Activated B cell treated with CpG ODN at 0.5 μM for 24 hours (primary cell): Measurements from ENCODE around the gene ARPC5L. TPM values are rescaled to one million over a fixed set of nuclear protein-coding genes. Genes with fewer than 3 reads are reported as not detected.

Experiments
- ATAC-seq: fragments of 200-7000 bp; cut with Tn5 transposase; one replicate; pipeline ENCODE4 v1.10.0; 2021; ENCODE audit warnings: low read depth, mild to moderate bottlenecking, moderate library complexity
- CTCF ChIA-PET: fragments of 350-600 bp; sonication (Branson Sonifier 250); formaldehyde crosslinking; loops from one replicate; lab custom pipeline; 2021; ENCODE audit warnings: antibody characterized with exemption; lab: Charles Lee
- POLR2A ChIA-PET: fragments of 350-600 bp; sonication (Branson Sonifier 250); formaldehyde crosslinking; loops from one replicate; lab custom pipeline; 2021; ENCODE audit warnings: antibody characterized with exemption; lab: Charles Lee
- DNase-seq: peaks from one replicate; pipeline ENCODE4 v3.0.0; 2022
- H3K27ac Mint-ChIP-seq: one replicate; pipeline ENCODE4 v1.8.0; 2020; ENCODE audit warnings: mixed read lengths
- H3K27me3 Mint-ChIP-seq: one replicate; pipeline ENCODE4 v1.8.0; 2021; ENCODE audit warnings: mixed read lengths
- H3K36me3 Mint-ChIP-seq: one replicate; pipeline ENCODE4 v1.8.0; 2021; ENCODE audit warnings: low read depth, mixed read lengths
- H3K4me1 Mint-ChIP-seq: one replicate; pipeline ENCODE4 v1.8.0; 2021; ENCODE audit warnings: mixed read lengths
- H3K4me3 Mint-ChIP-seq: one replicate; pipeline ENCODE4 v1.8.0; 2020; ENCODE audit warnings: mild to moderate bottlenecking, mixed read lengths
- H3K9me3 Mint-ChIP-seq: one replicate; pipeline ENCODE4 v1.8.0; 2020; ENCODE audit warnings: mixed read lengths
- CTCF ChIP-seq: fragments of 200-600 bp; IDR thresholded peaks from one replicate; pipeline ENCODE4 v1.8.0; 2022; ENCODE audit warnings: antibody characterized with exemption, mild to moderate bottlenecking
- intact Hi-C: fragments of 100-400 bp; cut with micrococcal nuclease; formaldehyde crosslinking; loops from one replicate; pipeline ENCODE4 v1.15.1; 2024
- total RNA-seq: library from RNA; stranded (reverse); gene quantifications from 2 replicates; pipeline ENCODE4 v1.2.3, GENCODE V29; 2022

The ARPC5L gene
- total RNA-seq, 1 donor from 2014 or later: 93.1 TPM

- DNase-seq: no peak
- POLR2A ChIA-PET: no interaction called here
- CTCF ChIA-PET: no interaction called here
These were observed 33.2 kb upstream of the ARPC5L start for GRCh38 chr9:124828489-124829333.

GRCh38 chr9:124829334-124829669, 32.6 kb upstream of the ARPC5L start:
- TF ChIP-seq CTCF: no peak
- no peaks in the 10 kb centered on the region for H3K36me3 Mint-ChIP-seq
- ChIA-PET POLR2A (interaction anchor here (0.8 kb wide), 1 partner anchor 16 kb away, joined by 3 read pairs; no protein-coding TSS in a partner anchor), CTCF (no interaction called here)
- H3K27me3 Mint-ChIP-seq: no peaks in the 10 kb centered on the region
- H3K4me3 Mint-ChIP-seq: no peak overlapping the region
- H3K27ac Mint-ChIP-seq: no peak overlapping the region
- intact Hi-C loops: no loop called here
- no peak for ATAC-seq
- no peaks in the 10 kb centered on the region for H3K4me1 Mint-ChIP-seq
- DNase-seq: no peak
- peaks cover 3% of the 10 kb centered on the region for H3K9me3 Mint-ChIP-seq

More at GRCh38 chr9:124828489-124829333, 33.2 kb upstream of the ARPC5L start:
- Mint-ChIP-seq H3K27ac (no peak overlapping the region), H3K36me3 (no peaks in the 10 kb centered on the region), H3K4me1 (no peaks in the 10 kb centered on the region), H3K4me3 (no peak overlapping the region), H3K9me3 (peaks cover 3% of the 10 kb centered on the region), H3K27me3 (no peaks in the 10 kb centered on the region)
- ATAC-seq: no peak
- intact Hi-C loops: no loop called here
- no peak for TF ChIP-seq CTCF

GRCh38 chr9:124830593-124830992, 31.3 kb upstream of the ARPC5L start:
- CTCF ChIA-PET: no interaction called here

GRCh38 chr9:124831642-124832364, 30.1 kb upstream of the ARPC5L start:
- DNase-seq: no peak
- ChIA-PET POLR2A (no interaction called here), CTCF (interaction anchor here (1.7 kb wide), 1 partner anchor 57 kb away, joined by 4 read pairs; no protein-coding TSS in a partner anchor)
- TF ChIP-seq CTCF: no peak
- Mint-ChIP-seq H3K36me3 (no peaks in the 10 kb centered on the region), H3K9me3 (no peaks in the 10 kb centered on the region), H3K4me3 (no peak overlapping the region), H3K27me3 (peaks cover 4% of the 10 kb centered on the region), H3K4me1 (no peaks in the 10 kb centered on the region), H3K27ac (no peak overlapping the region)
- intact Hi-C loops: no loop called here
- ATAC-seq: no peak

More at GRCh38 chr9:124830593-124830992, 31.3 kb upstream of the ARPC5L start:
- H3K4me3 Mint-ChIP-seq: no peak overlapping the region
- H3K9me3 Mint-ChIP-seq: peaks cover 3% of the 10 kb centered on the region
- peaks cover 2% of the 10 kb centered on the region for H3K27me3 Mint-ChIP-seq
- H3K36me3 Mint-ChIP-seq: no peaks in the 10 kb centered on the region
- no peak overlapping the region for H3K27ac Mint-ChIP-seq
- TF ChIP-seq CTCF: no peak
- H3K4me1 Mint-ChIP-seq: no peaks in the 10 kb centered on the region
- DNase-seq (no peak), ATAC-seq (no peak)
- POLR2A ChIA-PET: no interaction called here
- intact Hi-C loops: no loop called here

- Mint-ChIP-seq H3K4me1 (no peaks in the 10 kb centered on the region), H3K4me3 (no peak overlapping the region), H3K36me3 (no peaks in the 10 kb centered on the region), H3K27ac (no peak overlapping the region), H3K9me3 (no peaks in the 10 kb centered on the region), H3K27me3 (peaks cover 13% of the 10 kb centered on the region)
- ChIA-PET CTCF (interaction anchor here (0.9 kb wide), 1 partner anchor 19 kb away, joined by 3 read pairs; the partner anchor contains the start of gene WDR38), POLR2A (no interaction called here)
- intact Hi-C loops: no loop called here
- ATAC-seq: no peak
- DNase-seq: no peak
- TF ChIP-seq CTCF: no peak
These were observed 27.3 kb upstream of the ARPC5L start for GRCh38 chr9:124834591-124834990.
